AG10803 (cell line): ENCODE measurements around the gene KLF11.

Source experiments
- DNase-seq: peaks from one replicate; pipeline ENCODE4 v3.0.0; 2010; ENCODE audit warnings: low read depth
- H3K4me3 ChIP-seq: 2 replicates; pipeline ENCODE4 v1.5.1; 2011; ENCODE audit warnings: mild to moderate bottlenecking, low read length, control low read depth
- CTCF ChIP-seq: conservative IDR thresholded peaks from 2 replicates; pipeline ENCODE4 v1.5.1; 2011; ENCODE audit warnings: mild to moderate bottlenecking, low read length, control low read depth, inconsistent platforms

The KLF11 gene

DNA sequence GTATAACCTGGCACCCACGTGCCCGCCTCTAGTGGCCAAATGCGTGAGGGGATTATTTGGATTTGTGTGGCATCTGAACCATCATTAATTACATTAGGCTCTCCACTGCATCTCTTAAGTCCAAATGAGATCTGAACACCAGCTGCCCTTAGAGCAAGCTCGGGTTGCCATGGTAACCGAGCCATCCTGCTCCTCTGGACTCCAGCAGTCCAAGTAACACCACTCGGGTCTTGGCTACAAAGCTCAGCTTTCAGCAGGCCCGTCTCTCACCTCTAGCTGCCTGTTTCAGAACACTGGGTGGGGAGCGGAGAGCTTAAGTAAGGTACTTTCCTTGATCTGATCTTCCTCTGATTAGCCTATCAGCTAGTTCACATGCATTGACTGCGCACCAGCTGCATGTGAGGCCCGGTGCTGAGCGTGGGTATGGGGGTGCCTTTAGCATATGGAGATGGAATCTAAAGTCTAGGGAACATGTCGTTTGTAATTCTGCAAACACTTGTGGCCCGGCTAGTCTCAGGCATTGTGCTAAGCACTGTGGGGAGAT lies 51.0 kb downstream of the KLF11 start:
- no peak overlapping the region for H3K4me3 ChIP-seq
- TF ChIP-seq CTCF: no peak
- no peak for DNase-seq

DNA sequence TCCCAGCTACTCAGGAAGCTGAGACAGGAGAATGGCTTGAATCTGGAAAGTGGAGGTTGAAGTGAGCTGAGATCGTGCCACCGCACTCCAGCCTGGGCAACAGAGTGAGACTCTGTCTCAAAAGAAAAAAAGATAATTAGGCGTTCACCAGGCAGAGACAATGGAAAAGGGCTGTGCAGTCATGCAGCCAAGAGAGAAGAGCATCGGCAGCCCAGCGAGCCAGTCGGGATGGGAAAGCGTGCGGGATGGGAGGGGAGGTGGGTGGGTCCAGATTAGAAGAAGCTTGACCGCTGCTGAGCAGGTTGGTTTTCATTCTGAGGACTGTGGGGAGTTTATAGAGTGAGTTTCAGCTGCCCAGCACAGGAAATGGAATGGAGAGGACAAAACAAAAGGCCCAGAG lies 51.8 kb downstream of the KLF11 start:
- TF ChIP-seq CTCF: no peak
- no peak for DNase-seq
- no peak overlapping the region for H3K4me3 ChIP-seq

- no peak overlapping the region for H3K4me3 ChIP-seq
- no peak for DNase-seq
- no peak for TF ChIP-seq CTCF
These were observed 53.3 kb downstream of the KLF11 start for GRCh38 chr2:10096641-10097040.

DNA sequence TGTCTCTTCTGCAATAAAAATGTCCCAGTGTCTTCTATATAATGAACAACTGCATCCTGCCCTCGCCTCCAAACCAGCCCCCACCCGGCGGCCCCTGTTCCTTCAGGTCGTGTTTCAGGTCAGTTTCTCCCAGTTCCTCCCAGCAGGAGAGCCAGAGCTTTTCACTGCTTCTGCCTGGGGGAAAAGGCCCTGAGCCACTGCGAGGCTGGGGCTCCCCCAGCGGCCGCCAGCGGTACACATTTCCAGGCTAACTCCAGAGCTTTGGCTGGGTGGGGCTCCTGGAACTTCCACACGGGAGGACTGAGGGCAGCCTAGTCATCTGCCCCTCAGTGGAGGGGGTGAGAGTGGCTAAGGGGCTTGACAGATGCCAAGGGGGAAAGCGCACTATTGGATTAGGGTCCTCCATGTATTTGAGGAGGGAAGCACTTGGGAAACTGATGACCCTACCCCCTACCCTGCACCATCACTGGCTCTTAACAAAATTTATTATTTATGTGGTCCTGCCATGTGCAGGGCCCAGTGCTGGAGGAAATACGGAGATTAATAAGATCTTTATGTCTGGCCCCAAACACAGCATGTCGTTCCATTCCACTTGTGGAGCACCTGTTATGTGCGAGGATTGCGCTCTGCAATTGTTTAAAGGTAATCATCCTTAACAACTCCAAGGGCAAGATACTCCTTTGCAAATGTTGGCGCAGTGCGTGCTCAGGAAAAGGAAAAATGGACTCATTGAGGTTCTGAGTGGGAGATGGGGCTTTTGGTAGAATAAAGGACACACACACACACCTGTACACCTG lies 54.2 kb downstream of the KLF11 start:
- peak; percentile 88 for TF ChIP-seq CTCF
- no peak overlapping the region for H3K4me3 ChIP-seq
- peak; percentile 55 for DNase-seq

DNA sequence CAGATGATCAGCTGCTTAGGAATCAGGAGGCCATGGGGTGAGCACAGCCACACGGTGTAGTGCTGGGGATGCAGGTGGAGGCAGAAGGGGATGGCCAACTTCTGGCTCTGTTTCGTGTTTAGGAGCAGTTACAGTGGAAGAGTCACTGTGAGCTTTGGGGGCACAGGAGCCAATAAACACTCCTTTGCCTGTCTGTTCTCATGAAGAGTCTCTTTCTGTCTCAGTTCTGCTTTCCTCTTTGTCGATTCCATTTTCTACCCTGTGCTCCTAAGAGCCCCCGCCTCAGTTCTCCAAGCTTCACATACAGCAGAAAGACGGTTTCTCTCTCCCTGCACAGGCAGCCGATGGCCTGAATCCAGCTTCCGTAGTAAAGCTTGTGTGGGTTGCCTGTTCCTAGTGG lies 58.1 kb downstream of the KLF11 start:
- no peak overlapping the region for H3K4me3 ChIP-seq
- no peak for DNase-seq
- no peak for TF ChIP-seq CTCF

DNA sequence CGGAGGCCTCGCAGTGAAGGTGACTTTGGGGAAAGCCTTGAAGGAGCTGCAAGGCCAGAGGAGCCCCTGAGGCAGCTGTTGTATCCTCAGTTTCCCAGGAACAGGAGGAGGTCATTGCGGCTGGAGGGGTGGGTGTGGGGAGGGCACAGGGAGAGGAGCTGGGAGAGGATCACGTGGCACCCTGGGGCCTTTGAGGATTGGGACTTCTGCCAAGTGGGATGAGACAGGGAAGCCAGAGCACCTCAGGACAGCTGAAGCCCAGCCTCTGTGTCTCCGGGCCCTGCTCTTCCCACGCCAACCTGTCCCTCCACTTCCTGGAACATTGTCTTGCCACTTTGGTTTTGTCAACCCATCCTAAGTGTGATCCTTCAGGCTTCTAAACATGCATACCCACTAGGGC lies 59.8 kb downstream of the KLF11 start:
- H3K4me3 ChIP-seq: no peak overlapping the region
- no peak for TF ChIP-seq CTCF
- no peak for DNase-seq
